GM23338 (cell line): ENCODE data around the gene FBXW7. TPM values are rescaled to one million over a fixed set of nuclear protein-coding genes. Genes with fewer than 3 reads are reported as not detected.

Experiments used
- ATAC-seq: fragments of 200-7000 bp; cut with Tn5 transposase; 3 replicates; pipeline ENCODE4 v1.9.1; 2020
- DNase-seq: peaks from one replicate; pipeline ENCODE4 v3.0.0-alpha.2; 2015; ENCODE audit warnings: low spot score
- H2AFZ ChIP-seq: fragments of 200-600 bp; sonication (generic); 2 replicates; pipeline ENCODE4 v1.8.0; 2016; ENCODE audit warnings: antibody characterized with exemption, mild to moderate bottlenecking, moderate library complexity
- H3F3A ChIP-seq: fragments of 200-600 bp; sonication (generic); replicated peaks from 2 replicates; pipeline ENCODE4 v1.8.0; 2017; ENCODE audit warnings: antibody characterized with exemption, mixed run types, low read depth
- H3K27ac ChIP-seq: fragments of 200-600 bp; sonication (generic); 2 replicates; pipeline ENCODE4 v1.6.1; 2016; ENCODE audit warnings: low read depth
- H3K27me3 ChIP-seq: fragments of 200-600 bp; sonication (generic); 2 replicates; pipeline ENCODE4 v1.8.0; 2016; ENCODE audit warnings: mild to moderate bottlenecking, mixed run types, moderate library complexity; ENCODE audit not compliant: insufficient read depth
- H3K36me3 ChIP-seq: fragments of 200-600 bp; sonication (generic); 2 replicates; pipeline ENCODE4 v1.8.0; 2016; ENCODE audit warnings: mild to moderate bottlenecking; ENCODE audit not compliant: insufficient read depth
- H3K4me1 ChIP-seq: fragments of 200-600 bp; sonication (generic); 2 replicates; pipeline ENCODE4 v1.8.0; 2016; ENCODE audit warnings: mild to moderate bottlenecking, moderate library complexity; ENCODE audit not compliant: insufficient read depth
- H3K4me2 ChIP-seq: fragments of 200-600 bp; sonication (generic); 2 replicates; pipeline ENCODE4 v1.7.1; 2017; ENCODE audit warnings: mixed run types
- H3K4me3 ChIP-seq: fragments of 200-600 bp; sonication (generic); 2 replicates; pipeline ENCODE4 v1.6.1; 2016; ENCODE audit warnings: mixed run types
- H3K79me2 ChIP-seq: fragments of 200-600 bp; sonication (generic); replicated peaks from 2 replicates; pipeline ENCODE4 v1.8.0; 2017; ENCODE audit warnings: mild to moderate bottlenecking; ENCODE audit not compliant: insufficient read depth
- H3K9me2 ChIP-seq: fragments of 200-600 bp; sonication (generic); 2 replicates; pipeline ENCODE4 v1.8.0; 2017; ENCODE audit not compliant: insufficient read depth
- H4K20me1 ChIP-seq: fragments of 200-600 bp; sonication (generic); replicated peaks from 2 replicates; pipeline ENCODE4 v1.8.0; 2017; ENCODE audit warnings: mild to moderate bottlenecking; ENCODE audit not compliant: insufficient read depth
- H3K27ac Mint-ChIP-seq: 2 replicates; pipeline ENCODE4 v1.8.0; 2020; ENCODE audit warnings: inconsistent platforms, mild to moderate bottlenecking, moderate library complexity, mixed read lengths
- H3K27me3 Mint-ChIP-seq: 3 replicates; pipeline ENCODE4 v1.8.0; 2022; ENCODE audit warnings: low read depth, mild to moderate bottlenecking, moderate library complexity, mixed read lengths, inconsistent platforms; ENCODE audit not compliant: insufficient read depth, poor library complexity
- H3K36me3 Mint-ChIP-seq: 3 replicates; pipeline ENCODE4 v1.8.0; 2021; ENCODE audit warnings: low read depth, mild to moderate bottlenecking, inconsistent platforms, moderate library complexity, mixed read lengths
- H3K4me1 Mint-ChIP-seq: 3 replicates; pipeline ENCODE4 v1.8.0; 2020; ENCODE audit warnings: mild to moderate bottlenecking, inconsistent platforms, mixed read lengths
- H3K4me3 Mint-ChIP-seq: 3 replicates; pipeline ENCODE4 v1.8.0; 2021; ENCODE audit warnings: moderate library complexity, mild to moderate bottlenecking, inconsistent platforms, mixed read lengths
- H3K9me3 Mint-ChIP-seq: 3 replicates; pipeline ENCODE4 v1.8.0; 2020; ENCODE audit warnings: moderate library complexity, mild to moderate bottlenecking, inconsistent platforms, mixed read lengths
- EZH2 ChIP-seq: fragments of 200-600 bp; sonication (generic); IDR thresholded peaks from one replicate; pipeline ENCODE4 v1.8.0; 2017; ENCODE audit warnings: antibody characterized with exemption, mild to moderate bottlenecking, low read depth; ENCODE audit not compliant: unreplicated experiment
- EZH2phosphoT487 ChIP-seq: fragments of 200-600 bp; sonication (generic); IDR thresholded peaks from one replicate; pipeline ENCODE4 v1.8.1; 2018; ENCODE audit warnings: antibody characterized with exemption; ENCODE audit not compliant: unreplicated experiment
- JUNB ChIP-seq: IDR thresholded peaks from one replicate; pipeline ENCODE4 v1.6.1; 2016; ENCODE audit warnings: antibody characterized with exemption; ENCODE audit not compliant: unreplicated experiment
- NANOG ChIP-seq: IDR thresholded peaks from 2 replicates; pipeline ENCODE4 v1.6.1; 2016; ENCODE audit warnings: antibody characterized with exemption, borderline replicate concordance
- REST ChIP-seq: IDR thresholded peaks from one replicate; pipeline ENCODE4 v1.6.1; 2018; ENCODE audit warnings: antibody characterized with exemption; ENCODE audit not compliant: unreplicated experiment
- STAT1 ChIP-seq: IDR thresholded peaks from one replicate; pipeline ENCODE4 v1.6.1; 2016; ENCODE audit warnings: antibody characterized with exemption; ENCODE audit not compliant: unreplicated experiment
- ZNF114 ChIP-seq: fragments of 250-450 bp; sonication (Bioruptor Pico); IDR thresholded peaks from 2 replicates; pipeline ENCODE4 v1.5.0; 2020; ENCODE audit warnings: mild to moderate bottlenecking, moderate library complexity
- ZNF462 ChIP-seq: fragments of 250-450 bp; sonication (Bioruptor Pico); IDR thresholded peaks from 2 replicates; pipeline ENCODE4 v1.5.0; 2020; ENCODE audit warnings: mild to moderate bottlenecking, moderate library complexity
- polyA plus RNA-seq: library from polyadenylated mRNA; unstranded; fragments of >200 nt; fragmentation: Nextera tagmentation; extraction: Ambion mirVana; gene quantifications from 2 replicates; pipeline ENCODE4 v1.2.1, GENCODE V29; 2016
- total RNA-seq: library from RNA; depleted of rRNA; stranded (reverse); fragments of >200 nt; shearing (Covaris generic); gene quantifications from 2 replicates; pipeline ENCODE4 v1.2.3, GENCODE V29; 2014
- TF ChIP-seq, protein P1 (sequence below): IDR thresholded peaks from 2 replicates; pipeline ENCODE4 v1.6.1; 2016; ENCODE audit warnings: antibody characterized with exemption
- TF ChIP-seq, protein P2 (sequence below), 2 experiments: fragments of 200-600 bp in 1 of 2; sonication (generic) in 1 of 2; conservative IDR thresholded peaks; 2 replicates each; pipeline versions ENCODE4 v1.5.1 to v1.6.1; 2016 to 2017; ENCODE audit warnings: antibody characterized with exemption in 2 of 2, low read depth in 2 of 2, mild to moderate bottlenecking in 2 of 2, moderate library complexity in 1 of 2

FBXW7 gene
- total and polyA plus RNA-seq, 2 experiments from 2014 or later: 25.8 to 34.7 TPM

- Histone ChIP-seq H3F3A (no peaks in the 10 kb centered on the region), H3K36me3 (no peaks in the 10 kb centered on the region), H3K4me2 (no peak overlapping the region), H3K27me3 (no peaks in the 10 kb centered on the region), H3K27ac (no peak overlapping the region), H3K79me2 (peaks cover 85% of the 10 kb centered on the region), H3K4me3 (no peak overlapping the region), H3K4me1 (no peaks in the 10 kb centered on the region), H3K9me2 (no peaks in the 10 kb centered on the region), H2AFZ (no peak overlapping the region), H4K20me1 (no peaks in the 10 kb centered on the region)
- DNase-seq: no peak
- H3K36me3 Mint-ChIP-seq: no peaks in the 10 kb centered on the region; the same call in 2 of the 3 replicates
- no peak for ATAC-seq
- H3K4me1 Mint-ChIP-seq: peaks cover 3% of the 10 kb centered on the region; the same call in 2 of the 3 replicates
- no peak for TF ChIP-seq JUNB
- no peak for TF ChIP-seq ZNF114 (CRISPR knock-in tag)
- TF ChIP-seq, protein P1, sequence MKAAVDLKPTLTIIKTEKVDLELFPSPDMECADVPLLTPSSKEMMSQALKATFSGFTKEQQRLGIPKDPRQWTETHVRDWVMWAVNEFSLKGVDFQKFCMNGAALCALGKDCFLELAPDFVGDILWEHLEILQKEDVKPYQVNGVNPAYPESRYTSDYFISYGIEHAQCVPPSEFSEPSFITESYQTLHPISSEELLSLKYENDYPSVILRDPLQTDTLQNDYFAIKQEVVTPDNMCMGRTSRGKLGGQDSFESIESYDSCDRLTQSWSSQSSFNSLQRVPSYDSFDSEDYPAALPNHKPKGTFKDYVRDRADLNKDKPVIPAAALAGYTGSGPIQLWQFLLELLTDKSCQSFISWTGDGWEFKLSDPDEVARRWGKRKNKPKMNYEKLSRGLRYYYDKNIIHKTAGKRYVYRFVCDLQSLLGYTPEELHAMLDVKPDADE: no peak
- TF ChIP-seq REST: no peak
- no peak for TF ChIP-seq EZH2
- no peak for TF ChIP-seq EZH2phosphoT487
- TF ChIP-seq, protein P2, sequence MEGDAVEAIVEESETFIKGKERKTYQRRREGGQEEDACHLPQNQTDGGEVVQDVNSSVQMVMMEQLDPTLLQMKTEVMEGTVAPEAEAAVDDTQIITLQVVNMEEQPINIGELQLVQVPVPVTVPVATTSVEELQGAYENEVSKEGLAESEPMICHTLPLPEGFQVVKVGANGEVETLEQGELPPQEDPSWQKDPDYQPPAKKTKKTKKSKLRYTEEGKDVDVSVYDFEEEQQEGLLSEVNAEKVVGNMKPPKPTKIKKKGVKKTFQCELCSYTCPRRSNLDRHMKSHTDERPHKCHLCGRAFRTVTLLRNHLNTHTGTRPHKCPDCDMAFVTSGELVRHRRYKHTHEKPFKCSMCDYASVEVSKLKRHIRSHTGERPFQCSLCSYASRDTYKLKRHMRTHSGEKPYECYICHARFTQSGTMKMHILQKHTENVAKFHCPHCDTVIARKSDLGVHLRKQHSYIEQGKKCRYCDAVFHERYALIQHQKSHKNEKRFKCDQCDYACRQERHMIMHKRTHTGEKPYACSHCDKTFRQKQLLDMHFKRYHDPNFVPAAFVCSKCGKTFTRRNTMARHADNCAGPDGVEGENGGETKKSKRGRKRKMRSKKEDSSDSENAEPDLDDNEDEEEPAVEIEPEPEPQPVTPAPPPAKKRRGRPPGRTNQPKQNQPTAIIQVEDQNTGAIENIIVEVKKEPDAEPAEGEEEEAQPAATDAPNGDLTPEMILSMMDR (conservative IDR thresholded peaks at IDR 0.05; ENCODE audit: low read depth in 2 of 2): no peak
- no peak for TF ChIP-seq ZNF462 (CRISPR knock-in tag)
- no peak for TF ChIP-seq NANOG
- TF ChIP-seq STAT1: no peak
- H3K27ac Mint-ChIP-seq: no peak overlapping the region
- no peak overlapping the region for H3K4me3 Mint-ChIP-seq
- H3K27me3 Mint-ChIP-seq: no peaks in the 10 kb centered on the region
- no peaks in the 10 kb centered on the region for H3K9me3 Mint-ChIP-seq
Observed at GRCh38 chr4:152488246-152488645, 47.6 kb downstream of the FBXW7 start.
